OCI-LY1 (cell line): ENCODE results near the gene VCAM1.

Experiments used
- H2AFZ ChIP-seq: fragments of 200-600 bp; sonication (generic), shearing (Covaris generic); 2 replicates; pipeline ENCODE4 v1.6.0; 2014; ENCODE audit warnings: antibody characterized with exemption, mild to moderate bottlenecking, low read length
- H3F3A ChIP-seq: fragments of 200-600 bp; sonication (generic), shearing (Covaris generic); 2 replicates; pipeline ENCODE4 v1.6.0; 2014; ENCODE audit warnings: mild to moderate bottlenecking, antibody characterized with exemption, low read length, moderate library complexity; ENCODE audit not compliant: insufficient read depth
- H3K27ac ChIP-seq: fragments of 200-600 bp; sonication (generic); 2 replicates; pipeline ENCODE4 v1.5.1; 2014; ENCODE audit warnings: low read length, mixed run types, mild to moderate bottlenecking, low read depth; ENCODE audit not compliant: poor library complexity, severe bottlenecking
- H3K27me3 ChIP-seq: fragments of 200-600 bp; sonication (generic); 2 replicates; pipeline ENCODE4 v1.6.0; 2014; ENCODE audit warnings: antibody characterized with exemption, mild to moderate bottlenecking, low read length, moderate library complexity; ENCODE audit not compliant: insufficient read depth
- H3K36me3 ChIP-seq: fragments of 200-600 bp; sonication (generic); 2 replicates; pipeline ENCODE4 v1.6.1; 2014; ENCODE audit warnings: mild to moderate bottlenecking, antibody characterized with exemption, low read length, moderate library complexity, mixed read lengths; ENCODE audit not compliant: insufficient read depth
- H3K4me1 ChIP-seq: fragments of 200-600 bp; sonication (generic); 2 replicates; pipeline ENCODE4 v1.5.1; 2014; ENCODE audit warnings: mild to moderate bottlenecking, low read length, moderate library complexity; ENCODE audit not compliant: insufficient read depth, severe bottlenecking
- H3K4me2 ChIP-seq: fragments of 200-600 bp; sonication (generic), shearing (Covaris generic); 2 replicates; pipeline ENCODE4 v1.6.1; 2014; ENCODE audit warnings: low read length
- H3K4me3 ChIP-seq: fragments of 200-600 bp; sonication (generic); 2 replicates; pipeline ENCODE4 v1.5.1; 2014; ENCODE audit warnings: low read length, low read depth, mild to moderate bottlenecking, mixed read lengths; ENCODE audit not compliant: poor library complexity, severe bottlenecking
- H3K79me2 ChIP-seq: fragments of 200-600 bp; shearing (Covaris generic); 2 replicates; pipeline ENCODE4 v1.6.1; 2016; ENCODE audit warnings: mixed run types, low read length, mixed read lengths; ENCODE audit not compliant: insufficient read depth
- H3K9ac ChIP-seq: fragments of 200-600 bp; sonication (generic), shearing (Covaris generic); 2 replicates; pipeline ENCODE4 v1.6.1; 2014; ENCODE audit warnings: mild to moderate bottlenecking, low read length, mixed read lengths
- H3K9me2 ChIP-seq: fragments of 200-600 bp; sonication (generic), shearing (Covaris generic); 2 replicates; pipeline ENCODE4 v1.6.1; 2014; ENCODE audit warnings: low read depth, mild to moderate bottlenecking, low read length, mixed read lengths
- H3K9me3 ChIP-seq: fragments of 200-600 bp; shearing (Covaris generic); 2 replicates; pipeline ENCODE4 v1.6.1; 2014; ENCODE audit warnings: low read length, mixed read lengths
- H4K20me1 ChIP-seq: fragments of 200-600 bp; sonication (generic), shearing (Covaris generic); 2 replicates; pipeline ENCODE4 v1.6.0; 2016; ENCODE audit warnings: mild to moderate bottlenecking, low read length; ENCODE audit not compliant: insufficient read depth
- EZH2 ChIP-seq: fragments of 200-600 bp; sonication (generic), shearing (Covaris generic); IDR thresholded peaks from 2 replicates; pipeline ENCODE4 v1.8.0; 2017; ENCODE audit warnings: borderline replicate concordance, mixed run types, mild to moderate bottlenecking, antibody characterized with exemption, low read length, moderate library complexity, mixed read lengths
- TF ChIP-seq, protein P1 (sequence below): fragments of 200-600 bp; sonication (generic), shearing (Covaris generic); IDR thresholded peaks from 2 replicates; pipeline ENCODE4 v1.5.1; 2017; ENCODE audit warnings: mild to moderate bottlenecking, antibody characterized with exemption, low read length, moderate library complexity, mixed read lengths

The VCAM1 gene

GRCh38 chr1:100720751-100721150 is 1.2 kb downstream of the VCAM1 start:
- H4K20me1 ChIP-seq = no peaks in the 10 kb centered on the region
- no peak overlapping the region for H3K27ac ChIP-seq
- H3K4me1 ChIP-seq = no peaks in the 10 kb centered on the region
- H3F3A ChIP-seq = no peaks in the 10 kb centered on the region
- no peak for TF ChIP-seq EZH2
- TF ChIP-seq, protein P1, sequence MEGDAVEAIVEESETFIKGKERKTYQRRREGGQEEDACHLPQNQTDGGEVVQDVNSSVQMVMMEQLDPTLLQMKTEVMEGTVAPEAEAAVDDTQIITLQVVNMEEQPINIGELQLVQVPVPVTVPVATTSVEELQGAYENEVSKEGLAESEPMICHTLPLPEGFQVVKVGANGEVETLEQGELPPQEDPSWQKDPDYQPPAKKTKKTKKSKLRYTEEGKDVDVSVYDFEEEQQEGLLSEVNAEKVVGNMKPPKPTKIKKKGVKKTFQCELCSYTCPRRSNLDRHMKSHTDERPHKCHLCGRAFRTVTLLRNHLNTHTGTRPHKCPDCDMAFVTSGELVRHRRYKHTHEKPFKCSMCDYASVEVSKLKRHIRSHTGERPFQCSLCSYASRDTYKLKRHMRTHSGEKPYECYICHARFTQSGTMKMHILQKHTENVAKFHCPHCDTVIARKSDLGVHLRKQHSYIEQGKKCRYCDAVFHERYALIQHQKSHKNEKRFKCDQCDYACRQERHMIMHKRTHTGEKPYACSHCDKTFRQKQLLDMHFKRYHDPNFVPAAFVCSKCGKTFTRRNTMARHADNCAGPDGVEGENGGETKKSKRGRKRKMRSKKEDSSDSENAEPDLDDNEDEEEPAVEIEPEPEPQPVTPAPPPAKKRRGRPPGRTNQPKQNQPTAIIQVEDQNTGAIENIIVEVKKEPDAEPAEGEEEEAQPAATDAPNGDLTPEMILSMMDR = no peak
- no peak overlapping the region for H3K9ac ChIP-seq
- H3K36me3 ChIP-seq = no peaks in the 10 kb centered on the region
- H3K79me2 ChIP-seq = no peaks in the 10 kb centered on the region
- H3K4me3 ChIP-seq = no peak overlapping the region
- H3K27me3 ChIP-seq = no peaks in the 10 kb centered on the region
- H3K9me3 ChIP-seq = no peaks in the 10 kb centered on the region
- H3K4me2 ChIP-seq = no peak overlapping the region
- no peak overlapping the region for H2AFZ ChIP-seq
- H3K9me2 ChIP-seq = no peaks in the 10 kb centered on the region

- no peak overlapping the region for H3K27ac ChIP-seq
- no peaks in the 10 kb centered on the region for H4K20me1 ChIP-seq
- no peak overlapping the region for H3K4me2 ChIP-seq
- H3F3A ChIP-seq = no peaks in the 10 kb centered on the region
- H3K79me2 ChIP-seq = no peaks in the 10 kb centered on the region
- H2AFZ ChIP-seq = no peak overlapping the region
- no peaks in the 10 kb centered on the region for H3K9me3 ChIP-seq
- no peaks in the 10 kb centered on the region for H3K9me2 ChIP-seq
- no peak overlapping the region for H3K4me3 ChIP-seq
- no peaks in the 10 kb centered on the region for H3K27me3 ChIP-seq
- no peaks in the 10 kb centered on the region for H3K4me1 ChIP-seq
- TF ChIP-seq EZH2 = no peak
- TF ChIP-seq, protein P1 = no peak
- no peak overlapping the region for H3K9ac ChIP-seq
- H3K36me3 ChIP-seq = no peaks in the 10 kb centered on the region
Observed at GRCh38 chr1:100721526-100722207, 2.1 kb downstream of the VCAM1 start.

GRCh38 chr1:100722221-100722620 is 2.7 kb downstream of the VCAM1 start:
- no peaks in the 10 kb centered on the region for H3K9me2 ChIP-seq
- no peak overlapping the region for H3K9ac ChIP-seq
- no peaks in the 10 kb centered on the region for H4K20me1 ChIP-seq
- TF ChIP-seq, protein P1 = no peak
- TF ChIP-seq EZH2 = no peak
- no peaks in the 10 kb centered on the region for H3K79me2 ChIP-seq
- no peak overlapping the region for H3K4me2 ChIP-seq
- H3K9me3 ChIP-seq = no peaks in the 10 kb centered on the region
- H3F3A ChIP-seq = no peaks in the 10 kb centered on the region
- no peak overlapping the region for H3K27ac ChIP-seq
- no peak overlapping the region for H2AFZ ChIP-seq
- no peaks in the 10 kb centered on the region for H3K4me1 ChIP-seq
- no peaks in the 10 kb centered on the region for H3K36me3 ChIP-seq
- H3K4me3 ChIP-seq = no peak overlapping the region
- H3K27me3 ChIP-seq = no peaks in the 10 kb centered on the region
